ENCODE measurements around the gene CYGB.

DNA sequence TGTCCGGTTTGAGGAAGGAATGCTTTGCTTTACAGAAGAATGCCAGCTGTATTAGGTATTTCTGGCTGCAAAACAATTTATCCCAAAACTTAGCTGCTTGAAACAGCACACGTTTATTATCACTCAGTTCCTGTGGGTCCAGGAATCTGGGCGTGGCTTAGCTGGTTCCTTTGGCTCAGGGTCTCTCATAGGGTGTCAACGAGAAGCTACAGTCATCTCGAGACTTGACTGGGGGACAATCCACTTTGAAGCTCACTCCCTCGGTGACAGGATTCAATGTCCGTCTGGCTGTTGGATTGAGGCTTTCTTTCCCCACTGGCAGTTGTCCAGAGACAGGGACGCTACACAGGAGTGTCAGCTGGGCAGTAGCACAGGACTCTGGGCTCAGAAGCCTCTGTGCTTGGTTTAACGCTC lies 26.7 kb downstream of the CYGB start:
- TF ChIP-seq, protein P1, sequence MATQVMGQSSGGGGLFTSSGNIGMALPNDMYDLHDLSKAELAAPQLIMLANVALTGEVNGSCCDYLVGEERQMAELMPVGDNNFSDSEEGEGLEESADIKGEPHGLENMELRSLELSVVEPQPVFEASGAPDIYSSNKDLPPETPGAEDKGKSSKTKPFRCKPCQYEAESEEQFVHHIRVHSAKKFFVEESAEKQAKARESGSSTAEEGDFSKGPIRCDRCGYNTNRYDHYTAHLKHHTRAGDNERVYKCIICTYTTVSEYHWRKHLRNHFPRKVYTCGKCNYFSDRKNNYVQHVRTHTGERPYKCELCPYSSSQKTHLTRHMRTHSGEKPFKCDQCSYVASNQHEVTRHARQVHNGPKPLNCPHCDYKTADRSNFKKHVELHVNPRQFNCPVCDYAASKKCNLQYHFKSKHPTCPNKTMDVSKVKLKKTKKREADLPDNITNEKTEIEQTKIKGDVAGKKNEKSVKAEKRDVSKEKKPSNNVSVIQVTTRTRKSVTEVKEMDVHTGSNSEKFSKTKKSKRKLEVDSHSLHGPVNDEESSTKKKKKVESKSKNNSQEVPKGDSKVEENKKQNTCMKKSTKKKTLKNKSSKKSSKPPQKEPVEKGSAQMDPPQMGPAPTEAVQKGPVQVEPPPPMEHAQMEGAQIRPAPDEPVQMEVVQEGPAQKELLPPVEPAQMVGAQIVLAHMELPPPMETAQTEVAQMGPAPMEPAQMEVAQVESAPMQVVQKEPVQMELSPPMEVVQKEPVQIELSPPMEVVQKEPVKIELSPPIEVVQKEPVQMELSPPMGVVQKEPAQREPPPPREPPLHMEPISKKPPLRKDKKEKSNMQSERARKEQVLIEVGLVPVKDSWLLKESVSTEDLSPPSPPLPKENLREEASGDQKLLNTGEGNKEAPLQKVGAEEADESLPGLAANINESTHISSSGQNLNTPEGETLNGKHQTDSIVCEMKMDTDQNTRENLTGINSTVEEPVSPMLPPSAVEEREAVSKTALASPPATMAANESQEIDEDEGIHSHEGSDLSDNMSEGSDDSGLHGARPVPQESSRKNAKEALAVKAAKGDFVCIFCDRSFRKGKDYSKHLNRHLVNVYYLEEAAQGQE (tag by site-specific recombination; IDR thresholded peaks at IDR 0.05), result no peak
- TF ChIP-seq ZNF174 (tag by site-specific recombination; IDR thresholded peaks at IDR 0.05), result no peak
